ENCODE data around the gene SV2A.
A peak's percentile ranks its signal among the peaks of the same experiment; 100 is the strongest.
"Not testable (repeated sequence)": the region's sequence is repeated elsewhere in the genome, so short reads cannot be mapped to it uniquely, and the experiment has no call there.

SV2A gene, protein sequence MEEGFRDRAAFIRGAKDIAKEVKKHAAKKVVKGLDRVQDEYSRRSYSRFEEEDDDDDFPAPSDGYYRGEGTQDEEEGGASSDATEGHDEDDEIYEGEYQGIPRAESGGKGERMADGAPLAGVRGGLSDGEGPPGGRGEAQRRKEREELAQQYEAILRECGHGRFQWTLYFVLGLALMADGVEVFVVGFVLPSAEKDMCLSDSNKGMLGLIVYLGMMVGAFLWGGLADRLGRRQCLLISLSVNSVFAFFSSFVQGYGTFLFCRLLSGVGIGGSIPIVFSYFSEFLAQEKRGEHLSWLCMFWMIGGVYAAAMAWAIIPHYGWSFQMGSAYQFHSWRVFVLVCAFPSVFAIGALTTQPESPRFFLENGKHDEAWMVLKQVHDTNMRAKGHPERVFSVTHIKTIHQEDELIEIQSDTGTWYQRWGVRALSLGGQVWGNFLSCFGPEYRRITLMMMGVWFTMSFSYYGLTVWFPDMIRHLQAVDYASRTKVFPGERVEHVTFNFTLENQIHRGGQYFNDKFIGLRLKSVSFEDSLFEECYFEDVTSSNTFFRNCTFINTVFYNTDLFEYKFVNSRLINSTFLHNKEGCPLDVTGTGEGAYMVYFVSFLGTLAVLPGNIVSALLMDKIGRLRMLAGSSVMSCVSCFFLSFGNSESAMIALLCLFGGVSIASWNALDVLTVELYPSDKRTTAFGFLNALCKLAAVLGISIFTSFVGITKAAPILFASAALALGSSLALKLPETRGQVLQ

DNA sequence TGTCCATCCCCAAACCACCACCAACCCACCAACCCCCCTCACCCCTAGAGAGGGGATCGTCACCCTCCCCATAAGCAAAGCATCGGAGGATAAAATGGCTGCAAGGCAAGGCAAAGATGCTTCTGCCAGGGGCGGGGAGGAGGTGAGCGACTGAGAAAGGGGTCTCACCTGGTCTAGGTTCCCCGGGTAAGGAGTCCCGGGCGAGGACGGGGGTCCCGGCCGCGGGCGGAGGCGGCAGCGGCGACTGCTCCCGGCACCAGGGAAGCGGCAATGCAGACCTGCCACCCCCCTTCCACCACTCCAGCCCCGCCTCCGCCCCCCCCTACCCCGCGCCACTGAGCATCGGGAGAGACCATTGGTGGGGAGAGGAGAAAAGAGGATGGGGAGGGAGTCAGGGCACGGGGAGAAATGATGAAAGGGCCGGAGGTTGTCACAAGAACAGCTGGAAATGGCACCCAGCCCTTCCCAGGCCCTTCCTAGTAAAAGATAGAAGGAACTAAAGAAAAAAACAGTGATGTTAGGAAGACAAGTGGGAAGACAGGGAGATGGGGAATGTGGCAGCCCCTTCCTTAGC is at the start of gene SV2A:
Gene SV2A (minus strand): TSS at position 274 of the 574 bp plus-strand sequence. CDS start 4,004 bp downstream, outside the sequence.
- DNase-seq (ENCODE audit: low read depth), result peak; percentile 28

DNA sequence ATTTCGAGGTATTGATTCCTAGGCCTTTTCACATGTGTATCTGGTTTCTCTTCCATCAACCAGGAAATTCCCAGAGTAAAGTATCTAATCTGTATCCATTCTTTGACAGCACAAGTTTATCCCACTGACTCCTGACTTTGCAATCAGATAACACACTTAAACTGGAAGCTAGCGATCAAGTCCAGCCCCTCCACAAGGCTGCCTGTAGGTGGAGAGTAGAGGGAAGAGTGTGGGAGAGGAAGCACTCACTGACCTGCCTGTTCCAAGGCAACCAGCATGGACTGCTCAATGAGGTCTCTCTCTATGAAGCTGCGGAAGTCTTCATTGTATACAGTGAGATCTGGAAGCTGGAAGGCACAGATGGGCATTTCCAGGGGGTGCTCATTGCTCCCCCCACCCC is 49.4 kb upstream of the SV2A start:
- no peak for DNase-seq (ENCODE audit: low read depth)

DNA sequence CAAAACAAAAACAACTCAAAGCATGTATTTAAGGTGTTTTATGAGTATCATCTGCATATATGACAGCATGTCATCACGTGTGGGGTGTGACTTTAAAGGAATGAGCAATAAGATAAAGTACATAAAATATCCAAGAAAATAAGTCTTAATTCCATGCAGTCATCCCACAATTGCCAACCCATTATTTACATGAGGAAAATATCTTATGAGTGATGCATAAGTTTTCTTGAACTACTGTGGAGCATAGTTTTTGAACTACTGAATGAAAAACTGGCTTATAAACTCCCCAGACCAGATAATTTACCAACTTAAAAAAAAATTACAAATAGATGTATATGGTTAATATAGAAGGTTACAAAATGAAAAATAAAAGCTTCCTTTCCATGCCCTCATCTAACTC is 48.8 kb upstream of the SV2A start:
- DNase-seq (ENCODE audit: low read depth), result no peak

DNA sequence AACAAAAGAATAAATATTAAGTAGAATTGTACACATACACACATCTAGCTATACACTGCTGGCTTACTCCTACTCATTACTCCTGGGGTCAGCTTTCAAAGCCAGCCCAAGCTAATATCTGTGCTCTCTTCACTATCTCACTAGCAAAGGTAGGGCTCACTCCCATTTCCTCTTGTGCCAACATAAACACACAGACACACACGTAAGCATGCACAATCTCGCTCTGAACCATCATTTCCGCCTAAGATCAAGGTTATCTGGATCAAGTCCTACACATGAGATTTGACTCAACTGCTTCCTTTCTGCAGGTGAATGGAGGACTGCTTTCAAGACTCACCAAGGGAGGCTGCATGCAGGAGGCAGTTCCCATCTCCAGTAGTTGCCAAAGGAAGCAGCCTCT is 47.8 kb upstream of the SV2A start:
- no peak for DNase-seq (ENCODE audit: low read depth)

DNA sequence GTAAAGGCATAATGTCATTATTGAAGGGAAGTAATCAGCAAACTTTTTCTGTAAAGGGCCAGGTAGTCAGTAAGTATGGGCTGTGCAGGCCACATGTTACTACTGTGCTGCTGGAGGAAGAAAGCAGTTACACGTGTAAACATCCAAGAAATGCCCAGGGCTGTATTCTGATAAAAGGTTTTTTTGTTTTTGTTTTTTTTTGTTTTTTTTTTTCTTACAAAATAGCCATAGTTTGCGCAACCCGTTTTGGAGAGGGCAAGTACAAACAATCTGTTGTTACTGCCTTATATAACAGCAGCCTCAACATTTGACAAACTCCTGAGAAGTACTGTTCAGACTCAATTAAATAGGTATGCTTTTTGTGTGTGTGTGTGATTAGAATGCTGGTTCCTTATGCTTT is 45.7 kb upstream of the SV2A start:
- no peak for DNase-seq (ENCODE audit: low read depth)

DNA sequence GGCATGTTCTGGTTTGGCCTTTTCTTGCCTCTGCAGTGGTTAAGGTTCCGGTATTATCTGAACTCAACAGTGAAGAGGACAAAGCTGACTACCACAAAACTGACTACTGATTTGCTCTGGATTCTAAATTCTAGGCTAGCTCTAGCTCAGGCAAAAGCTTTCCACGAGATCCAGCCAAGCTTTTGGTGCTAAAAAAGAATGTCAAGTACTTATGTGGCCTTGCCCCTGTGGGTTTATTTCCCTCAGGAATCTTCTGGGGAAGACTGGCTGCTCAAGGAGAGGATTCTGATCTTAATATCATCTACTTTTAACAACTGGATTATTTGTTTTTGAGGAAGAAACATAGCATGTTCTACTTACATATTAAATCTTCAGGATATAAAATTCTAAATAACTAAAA is 45.1 kb upstream of the SV2A start:
- DNase-seq (ENCODE audit: low read depth), result no peak

DNA sequence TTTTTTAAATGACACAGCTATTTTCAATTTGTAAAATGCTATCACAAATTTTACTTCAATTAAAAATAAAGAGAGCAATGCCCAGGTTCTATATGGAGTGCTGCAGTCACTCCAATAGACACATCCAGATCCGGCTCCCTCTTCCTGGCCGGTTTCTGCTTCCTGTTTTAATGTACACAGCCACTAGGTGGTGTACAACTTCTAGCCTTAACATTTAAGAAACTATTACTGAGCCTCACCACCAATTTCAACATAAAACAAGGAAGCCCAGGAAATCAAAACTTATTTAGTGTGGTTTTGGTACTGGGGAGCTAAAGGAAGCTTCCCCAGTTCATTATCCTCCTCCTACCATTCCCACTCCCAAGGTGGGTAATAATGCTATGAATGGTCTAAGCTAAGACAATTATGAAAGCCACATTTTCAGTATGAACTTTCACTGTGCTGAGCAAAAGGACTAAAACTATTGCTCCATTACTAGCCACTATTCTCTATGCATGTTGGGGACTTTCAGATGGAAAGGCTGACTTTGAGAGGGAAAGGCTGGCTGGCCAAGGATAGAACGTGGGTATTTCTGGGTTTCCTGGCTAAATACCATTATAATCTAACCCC is 44.5 kb upstream of the SV2A start:
- DNase-seq (ENCODE audit: low read depth), result peak; percentile 3

DNA sequence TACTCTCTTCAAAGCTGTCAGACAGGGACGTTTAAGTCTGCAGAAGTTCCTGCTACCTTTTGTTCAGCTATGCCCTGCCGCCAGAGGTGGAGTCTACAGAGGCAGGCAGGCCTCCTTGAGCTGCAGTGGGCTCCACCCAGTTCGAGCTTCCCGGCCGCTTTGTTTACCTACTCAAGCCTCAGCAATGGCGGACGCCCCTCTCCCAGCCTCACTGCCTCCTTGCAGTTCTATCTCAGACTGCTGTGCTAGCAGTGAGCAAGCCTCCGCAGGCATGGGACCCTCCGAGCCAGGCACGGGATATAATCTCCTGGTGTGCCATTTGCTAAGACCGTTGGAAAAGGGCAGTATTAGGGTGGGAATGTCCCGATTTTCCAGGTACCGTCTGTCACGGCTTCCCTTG is 39.9 kb upstream of the SV2A start:
- not testable (repeated sequence) for DNase-seq (ENCODE audit: low read depth)

DNA sequence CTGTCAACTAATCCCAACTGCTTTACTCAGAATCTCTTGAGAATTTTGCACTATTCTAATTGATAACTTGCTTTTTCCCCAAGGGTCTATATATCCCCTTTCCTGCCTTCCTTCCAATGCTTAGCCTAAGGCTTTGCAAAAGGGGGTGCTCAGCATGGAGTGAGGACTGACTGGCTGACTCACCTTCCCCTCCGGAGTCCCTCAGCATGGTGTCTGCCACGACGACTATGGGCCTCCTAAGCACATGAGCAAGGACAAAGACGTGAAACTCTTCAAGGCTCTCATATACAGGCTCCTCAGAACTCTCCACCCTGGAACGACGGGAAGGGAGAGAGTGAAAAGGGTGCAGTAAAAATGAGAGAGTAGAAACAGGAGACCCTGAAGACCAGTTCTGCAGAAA is 32.3 kb upstream of the SV2A start:
- no peak for DNase-seq (ENCODE audit: low read depth)

DNA sequence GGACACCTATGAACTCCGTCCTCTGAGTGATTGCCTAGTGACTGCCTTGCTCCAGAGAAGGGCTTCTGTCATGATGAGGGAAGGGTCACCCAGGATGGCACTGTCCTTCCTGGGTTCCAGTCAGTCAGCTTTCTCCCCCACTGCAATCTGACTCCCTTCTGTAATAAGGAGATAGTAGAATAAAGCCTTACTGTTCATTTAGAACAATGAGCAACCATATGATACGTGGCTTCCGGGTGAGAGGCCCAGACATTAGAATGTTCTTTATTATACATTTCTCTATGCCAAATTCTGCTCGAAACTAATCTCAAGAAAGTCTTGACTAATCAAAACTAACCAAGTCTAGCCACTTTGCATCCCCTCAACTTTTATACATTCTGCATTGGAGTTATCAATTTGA is 27.6 kb upstream of the SV2A start:
- no peak for DNase-seq (ENCODE audit: low read depth)

DNA sequence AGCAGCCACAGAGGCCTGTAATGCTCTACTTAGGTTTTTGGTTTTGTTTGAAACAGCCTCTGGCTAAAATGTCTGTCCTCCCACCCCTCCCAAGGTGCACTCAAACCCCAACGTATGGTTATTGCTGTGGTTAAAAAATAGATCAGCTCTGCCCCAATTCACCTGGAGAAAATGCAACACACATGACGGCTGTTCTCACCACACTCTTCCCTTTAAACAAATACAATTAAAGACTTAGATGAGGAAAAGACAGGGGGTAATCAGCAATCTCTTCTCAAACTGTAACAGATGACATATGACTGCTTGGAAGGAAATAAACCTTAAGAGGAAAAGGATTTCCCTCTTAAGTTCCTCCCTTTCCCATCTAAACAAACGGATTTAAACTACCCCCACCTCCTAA is 25.2 kb upstream of the SV2A start:
- no peak for DNase-seq (ENCODE audit: low read depth)

DNA sequence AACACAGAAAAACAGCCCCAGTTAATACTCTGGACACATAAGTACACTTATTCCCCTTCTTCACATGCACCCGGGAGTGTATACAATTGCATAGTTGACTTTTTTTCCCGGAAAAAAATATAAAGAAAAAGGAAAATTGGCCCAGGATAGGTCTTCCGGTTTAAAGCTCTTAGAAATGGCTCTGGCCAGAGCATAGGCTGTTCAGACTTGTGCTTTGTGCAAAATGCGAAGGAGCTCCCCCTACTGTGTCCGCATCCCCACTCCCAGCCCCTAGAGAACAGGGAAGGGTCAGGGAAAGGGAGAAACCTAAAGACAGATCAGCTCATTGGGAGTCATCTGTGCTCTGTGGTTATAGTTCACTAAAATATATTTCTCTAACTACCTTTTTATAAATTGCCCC is 24.6 kb upstream of the SV2A start:
- no peak for DNase-seq (ENCODE audit: low read depth)

DNA sequence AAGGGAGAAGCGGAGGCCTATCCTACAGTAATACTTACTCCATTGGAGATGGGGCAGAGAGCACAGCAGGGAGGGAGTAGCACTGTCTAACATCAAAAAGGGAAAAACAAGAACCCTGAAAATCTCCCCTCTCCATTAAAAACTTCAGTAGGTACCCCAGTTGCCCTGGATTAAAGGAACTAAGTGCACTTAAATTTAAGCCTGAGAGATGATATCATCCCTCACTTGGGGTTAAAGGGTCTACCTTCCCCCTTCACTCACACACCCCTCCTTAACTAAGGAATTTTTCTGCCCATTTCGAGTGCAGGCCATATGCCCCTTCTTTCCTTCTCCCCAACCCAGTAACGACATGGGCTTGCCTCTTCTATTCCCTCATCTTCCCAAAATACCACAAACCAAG is 22.8 kb upstream of the SV2A start:
- DNase-seq (ENCODE audit: low read depth), result no peak

DNA sequence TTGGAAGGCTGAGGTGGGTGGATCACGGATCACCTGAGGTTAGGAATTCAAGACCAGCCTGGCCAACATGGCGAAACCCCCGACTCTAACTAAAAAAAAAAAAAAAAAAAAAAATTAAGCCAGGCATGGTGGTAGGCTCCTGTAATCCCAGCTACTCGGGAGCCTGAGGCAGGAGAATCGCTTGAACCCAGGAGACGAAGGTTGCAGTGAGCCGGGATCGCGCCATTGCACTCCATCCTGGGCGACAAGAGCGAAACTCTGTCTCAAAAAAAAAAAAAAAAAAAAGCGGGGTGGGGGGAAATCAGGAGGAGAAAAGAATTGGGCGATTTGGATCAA is 21.0 kb upstream of the SV2A start:
- not testable (repeated sequence) for DNase-seq (ENCODE audit: low read depth)

DNA sequence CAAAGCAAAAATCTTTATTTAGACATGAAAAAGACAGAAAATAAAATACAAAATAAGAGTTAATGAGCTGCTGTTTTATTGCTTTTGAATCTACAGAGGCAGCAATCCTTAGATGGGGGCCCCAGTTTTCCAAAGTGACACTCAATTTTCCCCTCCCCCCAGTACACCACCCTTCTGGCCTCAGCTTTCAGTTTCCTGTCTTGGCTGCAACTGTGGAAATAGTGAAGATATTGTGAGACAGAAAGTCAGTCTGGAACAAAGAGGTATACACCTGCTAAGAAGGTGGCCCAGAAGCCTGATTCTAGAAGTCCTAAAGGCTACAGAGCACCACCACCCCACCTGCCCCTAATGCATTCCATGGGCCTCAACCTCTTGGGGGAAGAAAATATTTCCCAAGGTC is 20.1 kb upstream of the SV2A start:
- no peak for DNase-seq (ENCODE audit: low read depth)

DNA sequence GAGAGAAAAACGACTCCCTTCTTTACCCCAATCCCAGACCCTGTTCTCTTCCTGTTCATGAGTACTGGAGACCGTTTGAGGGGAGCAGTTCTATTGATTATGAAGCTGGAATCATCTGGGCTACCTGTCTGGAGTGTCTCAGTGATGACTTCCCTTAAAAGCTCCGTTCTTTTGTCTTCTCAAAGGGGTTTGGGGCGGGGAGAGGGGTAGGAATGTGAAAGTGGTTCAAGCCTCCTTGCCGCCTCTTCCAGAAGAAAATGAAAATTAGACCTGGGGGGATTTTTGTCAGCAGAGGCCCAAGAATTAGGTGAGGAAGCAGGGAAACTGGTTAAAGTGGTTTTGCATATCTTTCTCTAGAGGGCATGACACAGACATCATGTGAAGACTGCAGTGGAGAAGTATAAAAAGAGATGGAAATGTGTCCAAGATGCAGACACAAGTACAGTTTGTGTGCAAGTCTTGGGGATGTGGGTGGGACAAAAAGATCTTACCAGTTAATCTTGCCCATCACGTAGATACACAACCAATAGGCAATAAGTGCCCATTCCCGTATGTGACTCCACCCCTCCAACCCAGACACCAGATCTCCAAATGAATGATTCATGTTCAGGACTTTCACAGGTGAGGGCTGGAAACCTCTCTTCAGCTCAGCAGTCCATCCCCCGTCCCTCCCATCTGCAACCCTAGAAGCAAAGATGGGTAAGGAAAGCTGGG is 19.5 kb upstream of the SV2A start:
- no peak for DNase-seq (ENCODE audit: low read depth)

DNA sequence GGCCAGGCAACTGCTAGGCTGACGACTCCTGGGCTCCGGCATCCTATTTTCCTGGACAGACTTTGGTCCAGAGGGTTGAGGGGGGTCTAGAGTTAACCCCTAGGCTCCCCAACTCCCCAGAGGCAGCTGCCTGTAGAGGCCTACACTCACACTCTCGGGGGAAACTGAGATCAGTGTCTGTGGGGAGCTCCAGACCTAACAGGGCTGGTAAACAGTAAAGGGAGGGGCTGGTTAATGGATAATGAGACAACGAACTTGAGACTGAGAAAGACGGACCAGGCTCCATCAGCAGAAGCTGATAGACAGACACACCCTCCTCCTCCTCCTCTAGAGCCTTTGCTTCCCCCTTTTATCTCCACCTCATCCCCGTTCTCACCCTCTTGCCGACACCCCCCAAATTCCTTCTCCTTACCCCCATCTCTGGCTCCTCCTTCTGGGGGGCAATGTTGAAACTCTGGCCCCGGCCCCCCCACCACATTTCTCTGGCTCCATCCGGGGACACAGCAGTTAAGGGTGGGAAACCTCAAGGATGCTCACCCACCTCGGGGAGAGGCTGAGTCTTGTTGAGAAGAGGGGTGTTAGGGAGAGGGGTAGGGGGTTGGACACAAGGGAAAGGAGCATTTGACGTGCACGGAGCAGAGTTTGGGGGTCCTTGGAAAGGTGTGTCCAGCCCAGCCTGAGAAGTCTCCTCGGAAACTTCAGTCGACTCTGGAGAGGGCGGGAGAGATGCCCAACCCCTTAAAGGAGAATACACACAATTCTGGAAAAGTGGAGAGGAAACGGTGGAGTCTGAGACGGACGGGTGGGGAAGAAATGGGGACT is 18.7 kb upstream of the SV2A start, which contains the start of gene MTMR11:
Gene MTMR11 (minus strand): TSS at position 710 of the 822 bp plus-strand sequence. CDS start 232 bp downstream, at position 478.
- DNase-seq (ENCODE audit: low read depth), result no peak

DNA sequence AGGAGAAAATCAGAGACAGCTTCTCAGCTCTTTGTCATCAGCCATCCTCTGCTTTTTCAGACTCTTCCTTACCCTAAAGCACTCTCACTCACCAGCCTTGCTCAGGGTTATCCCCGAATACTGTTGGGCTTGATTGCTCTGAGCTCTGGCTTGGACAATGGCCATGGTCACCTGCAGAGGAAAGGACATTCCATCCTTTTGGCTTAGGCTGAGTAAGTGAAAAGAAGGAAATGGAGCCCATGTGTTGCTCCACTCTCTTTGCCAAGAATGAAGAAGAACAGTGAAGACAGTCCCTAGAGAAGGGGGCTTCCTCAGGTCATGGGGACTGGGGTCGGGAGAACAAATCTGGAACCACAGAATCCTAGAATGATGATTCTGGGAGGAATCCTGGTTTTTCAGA is 16.7 kb upstream of the SV2A start:
- no peak for DNase-seq (ENCODE audit: low read depth)

DNA sequence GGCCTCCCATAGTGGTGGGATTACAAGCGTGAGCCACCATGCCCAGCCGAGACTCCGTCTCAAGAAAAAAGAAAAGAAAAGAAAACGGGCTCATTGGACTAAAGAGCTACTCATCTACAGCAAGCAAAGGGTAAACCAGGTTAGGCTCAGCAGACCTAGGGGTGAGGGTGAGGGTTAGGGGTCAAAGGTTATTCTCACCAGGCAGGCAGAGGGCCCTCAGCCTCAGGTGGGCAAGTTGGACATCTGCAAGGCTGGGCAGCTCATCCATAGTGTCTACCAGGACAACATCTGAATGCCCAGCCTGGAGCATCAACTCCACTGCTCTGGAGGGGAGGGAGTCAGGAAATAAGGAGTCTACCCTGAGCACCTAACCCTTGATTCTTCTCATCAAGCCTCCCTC is 15.6 kb upstream of the SV2A start:
- no peak for DNase-seq (ENCODE audit: low read depth)

DNA sequence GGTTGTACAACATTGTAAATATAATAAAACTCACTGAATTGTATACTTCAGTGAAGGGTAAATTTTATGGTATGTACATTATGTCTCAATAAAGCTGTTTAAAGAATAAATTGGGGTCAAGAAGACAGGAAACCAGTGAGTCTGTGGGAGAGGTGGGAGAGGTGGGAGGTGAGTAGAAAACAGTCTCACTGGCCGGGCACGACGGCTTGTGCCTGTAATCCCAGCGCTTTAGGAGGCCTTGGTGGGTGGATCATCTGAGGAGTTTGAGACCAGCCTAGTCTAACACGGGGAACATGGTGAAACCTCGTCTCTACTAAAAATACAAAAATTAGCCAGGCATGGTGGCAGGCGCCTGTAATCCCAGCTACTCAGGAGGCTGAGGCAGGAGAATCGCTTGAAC is 14.8 kb upstream of the SV2A start:
- no peak for DNase-seq (ENCODE audit: low read depth)

DNA sequence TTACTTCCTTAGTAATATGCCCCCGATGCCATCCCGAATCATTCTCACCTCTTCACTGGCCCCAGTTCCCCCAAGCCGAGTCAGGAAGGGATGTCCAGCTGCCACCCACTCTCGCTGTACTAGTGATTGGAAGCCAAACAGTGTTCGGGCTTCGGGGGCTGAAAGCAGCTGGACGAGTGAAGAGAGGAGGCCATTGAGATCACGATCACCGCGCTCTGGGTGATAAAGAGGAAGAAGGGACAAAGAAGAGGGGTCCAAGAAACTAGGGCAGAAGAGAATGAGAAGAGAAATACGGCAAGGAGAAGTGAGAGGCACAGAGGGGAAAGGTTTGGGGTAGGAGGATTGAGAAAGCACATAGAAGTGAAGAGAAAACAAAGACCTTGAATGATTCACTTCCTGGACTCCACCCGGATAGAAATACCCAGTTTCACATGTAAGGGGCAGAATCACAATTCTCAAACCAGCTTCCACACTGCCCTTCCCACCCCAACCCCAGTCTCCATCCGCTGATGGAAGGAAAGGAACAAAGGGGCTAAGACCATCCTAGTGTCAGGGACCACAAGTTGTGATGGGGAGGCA is 13.7 kb upstream of the SV2A start:
- DNase-seq (ENCODE audit: low read depth), result no peak

Measured in activated T-cell treated with anti-CD3 and anti-CD28 coated beads for 1 hour (primary cell).